ENCODE measurements around the gene MYO1D. TPM values are rescaled to one million over a fixed set of nuclear protein-coding genes. Genes with fewer than 3 reads are reported as not detected.
"Not testable (repeated sequence)": the region's sequence is repeated elsewhere in the genome, so short reads cannot be mapped to it uniquely, and the experiment has no call there.

Gene MYO1D
- total and polyA plus RNA-seq, 8 donors: 22.0 to 92.8 (median 27.4) TPM

GRCh38 chr17:32458371-32458770 lies 418.6 kb downstream of the MYO1D start:
- no peak for ATAC-seq
- H3K27me3 ChIP-seq: no peaks in the 10 kb centered on the region
- no peak overlapping the region for H3K27ac ChIP-seq
- intact Hi-C loops (cut with DNase I): no loop called here
- peaks cover 0 to 93% of the 10 kb centered on the region in 2 donors for H3K36me3 ChIP-seq
- no peak for DNase-seq
- H3K9me3 ChIP-seq: no peaks in the 10 kb centered on the region
- TF ChIP-seq, protein P1, sequence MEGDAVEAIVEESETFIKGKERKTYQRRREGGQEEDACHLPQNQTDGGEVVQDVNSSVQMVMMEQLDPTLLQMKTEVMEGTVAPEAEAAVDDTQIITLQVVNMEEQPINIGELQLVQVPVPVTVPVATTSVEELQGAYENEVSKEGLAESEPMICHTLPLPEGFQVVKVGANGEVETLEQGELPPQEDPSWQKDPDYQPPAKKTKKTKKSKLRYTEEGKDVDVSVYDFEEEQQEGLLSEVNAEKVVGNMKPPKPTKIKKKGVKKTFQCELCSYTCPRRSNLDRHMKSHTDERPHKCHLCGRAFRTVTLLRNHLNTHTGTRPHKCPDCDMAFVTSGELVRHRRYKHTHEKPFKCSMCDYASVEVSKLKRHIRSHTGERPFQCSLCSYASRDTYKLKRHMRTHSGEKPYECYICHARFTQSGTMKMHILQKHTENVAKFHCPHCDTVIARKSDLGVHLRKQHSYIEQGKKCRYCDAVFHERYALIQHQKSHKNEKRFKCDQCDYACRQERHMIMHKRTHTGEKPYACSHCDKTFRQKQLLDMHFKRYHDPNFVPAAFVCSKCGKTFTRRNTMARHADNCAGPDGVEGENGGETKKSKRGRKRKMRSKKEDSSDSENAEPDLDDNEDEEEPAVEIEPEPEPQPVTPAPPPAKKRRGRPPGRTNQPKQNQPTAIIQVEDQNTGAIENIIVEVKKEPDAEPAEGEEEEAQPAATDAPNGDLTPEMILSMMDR (IDR thresholded peaks at IDR 0.05): no peak
- no peak overlapping the region for H3K4me3 ChIP-seq
- H3K4me1 ChIP-seq: peaks cover 0 to 8% of the 10 kb centered on the region in 2 donors

GRCh38 chr17:32453370-32453769 lies 423.6 kb downstream of the MYO1D start:
- no peaks in the 10 kb centered on the region for H3K9me3 ChIP-seq
- no peak overlapping the region for H3K4me3 ChIP-seq
- H3K27ac ChIP-seq: no peak overlapping the region
- H3K36me3 ChIP-seq: peaks cover 4 to 100% of the 10 kb centered on the region in 2 donors
- ATAC-seq (no peak), DNase-seq (no peak)
- TF ChIP-seq, protein P1 (IDR thresholded peaks at IDR 0.05): no peak
- no peaks in the 10 kb centered on the region for H3K27me3 ChIP-seq
- H3K4me1 ChIP-seq: no peaks in the 10 kb centered on the region
- intact Hi-C loops (cut with DNase I): no loop called here

GRCh38 chr17:32452281-32452680 lies 424.6 kb downstream of the MYO1D start:
- no peaks in the 10 kb centered on the region for H3K4me1 ChIP-seq
- no peak for ATAC-seq
- intact Hi-C loops (cut with DNase I): no loop called here
- no peak overlapping the region for H3K4me3 ChIP-seq
- peaks cover 4 to 100% of the 10 kb centered on the region in 2 donors for H3K36me3 ChIP-seq
- TF ChIP-seq, protein P1 (IDR thresholded peaks at IDR 0.05): no peak
- no peaks in the 10 kb centered on the region for H3K27me3 ChIP-seq
- no peak for DNase-seq
- H3K9me3 ChIP-seq: no peaks in the 10 kb centered on the region
- H3K27ac ChIP-seq: no peak overlapping the region

- no peak for ATAC-seq
- peaks cover 0 to 2% of the 10 kb centered on the region in 2 donors for H3K4me1 ChIP-seq
- no peak overlapping the region for H3K4me3 ChIP-seq
- TF ChIP-seq, protein P1 (IDR thresholded peaks at IDR 0.05): no peak
- peaks cover 4 to 100% of the 10 kb centered on the region in 2 donors for H3K36me3 ChIP-seq
- intact Hi-C loops (cut with DNase I): no loop called here
- no peaks in the 10 kb centered on the region for H3K9me3 ChIP-seq
- DNase-seq: no peak
- H3K27ac ChIP-seq: no peak overlapping the region
- no peaks in the 10 kb centered on the region for H3K27me3 ChIP-seq
These were observed 425.0 kb downstream of the MYO1D start for GRCh38 chr17:32451879-32452278.

- H3K27ac ChIP-seq; H3K9me3 ChIP-seq; H3K27me3 ChIP-seq; H3K4me3 ChIP-seq; intact Hi-C loops (cut with DNase I); ATAC-seq; DNase-seq: not testable (repeated sequence)
- Histone ChIP-seq H3K4me1 (peaks cover 10 to 17% of the 10 kb centered on the region in 2 donors), H3K36me3 (peaks cover 4 to 86% of the 10 kb centered on the region in 2 donors)
These were observed 426.5 kb downstream of the MYO1D start for GRCh38 chr17:32450379-32450778.

GRCh38 chr17:32449963-32450362 lies 427.0 kb downstream of the MYO1D start:
- no peak for DNase-seq
- ATAC-seq: no peak
- Histone ChIP-seq H3K27me3 (no peaks in the 10 kb centered on the region), H3K36me3 (peaks cover 4 to 82% of the 10 kb centered on the region in 2 donors), H3K4me1 (peaks cover 10 to 19% of the 10 kb centered on the region in 2 donors), H3K9me3 (no peaks in the 10 kb centered on the region), H3K27ac (no peak overlapping the region), H3K4me3 (no peak overlapping the region)
- TF ChIP-seq, protein P1 (IDR thresholded peaks at IDR 0.05): no peak
- intact Hi-C loops (cut with DNase I): no loop called here
